GM12878 (cell line): Measurements from ENCODE around the gene ENDOU. TPM values are rescaled to one million over a fixed set of nuclear protein-coding genes. Genes with fewer than 3 reads are reported as not detected.

Source experiments
- ATAC-seq: fragments of 200-7000 bp; cut with Tn5 transposase; 3 replicates; pipeline ENCODE4 v1.9.1; 2020; ENCODE audit warnings: mild to moderate bottlenecking, moderate library complexity
- BruUV-seq: library from RNA; stranded (reverse); fragments of 400-500 nt; replicated peaks from 2 replicates; lab custom pipeline; 2021; lab: Mats Ljungman, UMichigan
- CTCF ChIA-PET: fragments of 300-600 bp; sonication (Branson Sonifier 250); formaldehyde crosslinking; extraction: SDS; loops from one replicate; lab custom pipeline; 2021; ENCODE audit warnings: inconsistent platforms; lab: Yijun Ruan, JAX
- POLR2A ChIA-PET: fragments of 350-600 bp; formaldehyde crosslinking; extraction: SDS; loops from one replicate; lab custom pipeline; 2021; ENCODE audit warnings: inconsistent platforms; lab: Charles Lee
- RAD21 ChIA-PET: fragments of 300-600 bp; sonication (Branson Sonifier 250); formaldehyde crosslinking; loops from one replicate; lab custom pipeline; 2023; ENCODE audit warnings: antibody characterized with exemption; ENCODE audit not compliant: unreplicated experiment; lab: Charles Lee
- SMC1A ChIA-PET: fragments of 300-600 bp; sonication (Branson Sonifier 250); formaldehyde crosslinking; loops from one replicate; lab custom pipeline; 2023; ENCODE audit not compliant: unreplicated experiment, uncharacterized antibody; lab: Charles Lee
- DNase-seq: peaks from one replicate; pipeline ENCODE4 v3.0.0-alpha.2; 2011; ENCODE audit warnings: low read depth, low spot score
- FAIRE-seq: peaks from 3 replicates; lab custom pipeline; 2011; peaks lifted over from hg19 to GRCh38; lab: Jason Lieb, UNC
- H2AFZ ChIP-seq: 2 replicates; pipeline ENCODE4 v1.6.0; 2011; ENCODE audit warnings: low read depth, low read length, control low read depth; ENCODE audit not compliant: control insufficient read depth
- H3K27ac ChIP-seq: 2 replicates; pipeline ENCODE4 v1.5.1; 2011; ENCODE audit warnings: control low read depth; ENCODE audit not compliant: control insufficient read depth, insufficient read depth
- H3K27me3 ChIP-seq, 2 experiments: replicated peaks in 1 of 2; 2 replicates each; pipeline versions ENCODE4 v1.6.0 to v1.6.1; 2011; ENCODE audit warnings: low read length in 1 of 2; ENCODE audit not compliant: control insufficient read depth in 2 of 2, insufficient read depth in 2 of 2
- H3K36me3 ChIP-seq, 2 experiments: 2 replicates each; pipeline ENCODE4 v1.5.1; 2011; ENCODE audit warnings: low read length in 1 of 2; ENCODE audit not compliant: control insufficient read depth in 2 of 2, insufficient read depth in 2 of 2
- H3K4me1 ChIP-seq: 2 replicates; pipeline ENCODE4 v1.6.1; 2011; ENCODE audit warnings: mild to moderate bottlenecking, low read length, moderate library complexity, mixed read lengths; ENCODE audit not compliant: control insufficient read depth, insufficient read depth
- H3K4me2 ChIP-seq: 2 replicates; pipeline ENCODE4 v1.6.0; 2011; ENCODE audit warnings: control low read depth; ENCODE audit not compliant: control insufficient read depth, insufficient read depth
- H3K4me3 ChIP-seq: fragments of 200-600 bp; sonication (generic); 2 replicates; pipeline ENCODE4 v1.5.1; 2016
- H3K79me2 ChIP-seq: 2 replicates; pipeline ENCODE4 v1.6.0; 2011; ENCODE audit warnings: low read length; ENCODE audit not compliant: control insufficient read depth, insufficient read depth
- H3K9ac ChIP-seq: 2 replicates; pipeline ENCODE4 v1.8.0; 2011; ENCODE audit warnings: low read length, control low read depth, mixed read lengths; ENCODE audit not compliant: control insufficient read depth, insufficient read depth
- H3K9me3 ChIP-seq: replicated peaks from 3 replicates; pipeline ENCODE4 v1.5.1; 2011; ENCODE audit warnings: mild to moderate bottlenecking, low read length; ENCODE audit not compliant: control insufficient read depth, insufficient read depth
- H4K20me1 ChIP-seq: 2 replicates; pipeline ENCODE4 v1.6.0; 2011; ENCODE audit not compliant: control insufficient read depth, insufficient read depth
- BRCA1 ChIP-seq: IDR thresholded peaks from 2 replicates; pipeline ENCODE4 v1.6.1; 2011; ENCODE audit warnings: low read depth, low read length, improper control_type of control experiment
- CEBPZ ChIP-seq: fragments of 150-350 bp; IDR thresholded peaks from 2 replicates; pipeline ENCODE4 v1.6.1; 2016; ENCODE audit warnings: low read depth, low read length
- CREB1 ChIP-seq: IDR thresholded peaks from 2 replicates; pipeline ENCODE4 v1.6.1; 2012; ENCODE audit warnings: low read depth, mild to moderate bottlenecking, inconsistent platforms
- E2F4 ChIP-seq: IDR thresholded peaks from 2 replicates; pipeline ENCODE4 v1.6.1; 2012; ENCODE audit warnings: low read depth, low read length, improper control_type of control experiment
- HDAC2 ChIP-seq: fragments of 200-600 bp; sonication (generic); IDR thresholded peaks from 2 replicates; pipeline ENCODE4 v1.6.1; 2017
- HDAC6 ChIP-seq: fragments of 200-600 bp; sonication (generic); IDR thresholded peaks from one replicate; pipeline ENCODE4 v1.8.0; 2017; ENCODE audit warnings: antibody characterized with exemption; ENCODE audit not compliant: unreplicated experiment
- KLF5 ChIP-seq: fragments of 450-650 bp; IDR thresholded peaks from 2 replicates; pipeline ENCODE4 v1.6.1; 2014; ENCODE audit warnings: mild to moderate bottlenecking; ENCODE audit not compliant: partially characterized antibody
- MTA3 ChIP-seq: IDR thresholded peaks from 2 replicates; pipeline ENCODE4 v1.6.1; 2012; ENCODE audit warnings: low read length, inconsistent platforms, borderline replicate concordance
- NFYA ChIP-seq: IDR thresholded peaks from 2 replicates; pipeline ENCODE4 v1.6.1; 2011; ENCODE audit warnings: low read depth, mild to moderate bottlenecking, low read length, improper control_type of control experiment, borderline replicate concordance
- NRF1 ChIP-seq: conservative IDR thresholded peaks from 2 replicates; pipeline ENCODE4 v1.6.1; 2011; ENCODE audit warnings: mild to moderate bottlenecking, low read depth, low read length, improper control_type of control experiment
- PAX5 ChIP-seq: IDR thresholded peaks from 2 replicates; pipeline ENCODE4 v1.6.1; 2011; ENCODE audit warnings: low read depth, low read length, borderline replicate concordance
- PAX8 ChIP-seq: fragments of 450-650 bp; IDR thresholded peaks from 2 replicates; pipeline ENCODE4 v1.6.1; 2017; ENCODE audit warnings: mild to moderate bottlenecking, moderate library complexity
- RAD21 ChIP-seq: IDR thresholded peaks from 2 replicates; pipeline ENCODE4 v1.6.1; 2011; ENCODE audit warnings: mild to moderate bottlenecking, low read depth, low read length, moderate library complexity; ENCODE audit not compliant: insufficient read depth
- RELA ChIP-seq: fragments of 450-650 bp; IDR thresholded peaks from 2 replicates; pipeline ENCODE4 v1.8.0; 2014; ENCODE audit warnings: borderline replicate concordance; ENCODE audit not compliant: partially characterized antibody
- TBL1XR1 ChIP-seq: IDR thresholded peaks from 2 replicates; pipeline ENCODE4 v1.6.1; 2012; ENCODE audit warnings: low read depth, low read length, improper control_type of control experiment
- ZBTB40 ChIP-seq: fragments of 450-650 bp; IDR thresholded peaks from 2 replicates; pipeline ENCODE4 v1.6.1; 2016; ENCODE audit warnings: mild to moderate bottlenecking, moderate library complexity, borderline replicate concordance
- WGBS: methylation state at CpG from one replicate; pipeline ENCODE4 v1.1.6; 2016; ENCODE audit warnings: low lambda C conversion rate; ENCODE audit not compliant: insufficient replicate concordance, insufficient coverage; ENCODE audit errors: missing lambda C conversion rate; 5-methylcytosine and 5-hydroxymethylcytosine counted together
- in situ Hi-C: fragments of 300-500 bp; cut with MboI; formaldehyde crosslinking; loops from 9 replicates; pipeline ENCODE4 v1.14.3; 2018; ENCODE audit warnings: mixed read lengths
- intact Hi-C: fragments of 100-400 bp; cut with micrococcal nuclease; formaldehyde crosslinking; loops from one replicate; pipeline ENCODE4 v1.14.2; 2022; ENCODE audit not compliant: unreplicated experiment
- polyA plus RNA-seq, 11 experiments: library from polyadenylated mRNA; depleted of rRNA in 4 of 11; unstranded in 6 of 11; stranded (reverse) in 5 of 11; fragments of >200 nt; fragmentation: Nextera tagmentation in 4 of 11; fragmentation: Illumina TruSeq in 1 of 11; extraction: Ambion mirVana in 4 of 11; extraction: Trizol in 1 of 11; gene quantifications; 1 replicate in 1 of 11; 2 replicates in 10 of 11; pipeline versions ENCODE4 v1.2.1 to v1.2.3, GENCODE V29; 2011 to 2016; ENCODE audit warnings: inconsistent platforms in 2 of 11, missing spikeins in 2 of 11, low read depth in 1 of 11
- total RNA-seq, 4 experiments: library from RNA; depleted of rRNA in 3 of 4; stranded (reverse); fragments of >200 nt in 3 of 4; fragmentation: Illumina TruSeq in 1 of 4; extraction: Trizol in 1 of 4; gene quantifications; 2 replicates each; pipeline versions ENCODE4 v1.2.1 to v1.2.3, GENCODE V29; 2013 to 2021

Gene ENDOU
- total and polyA plus RNA-seq, 10 of the 15 experiments (the other 5 are each of a cell fraction or from before 2014, with no cell fraction given), result 0.03 to 0.17 (median 0.10) TPM; not detected in 4

GRCh38 chr12:47733142-47733541 is 7.9 kb upstream of the ENDOU start (continued):
- TF ChIP-seq RAD21 (no peak), HDAC6 (no peak), CEBPZ (no peak), RELA (no peak)
- TF ChIP-seq, all 136 proteins: peak for 0

GRCh38 chr12:47732504-47732903 is 7.2 kb upstream of the ENDOU start:
- Histone ChIP-seq H2AFZ (no peak overlapping the region), H3K4me2 (no peak overlapping the region), H3K4me1 (no peaks in the 10 kb centered on the region), H3K36me3 (no peaks in the 10 kb centered on the region; a peak in 1 of 4 replicates), H3K79me2 (no peaks in the 10 kb centered on the region), H3K27me3 (no peaks in the 10 kb centered on the region), H3K9me3 (no peaks in the 10 kb centered on the region), H3K27ac (no peak overlapping the region), H4K20me1 (no peaks in the 10 kb centered on the region), H3K4me3 (no peak overlapping the region), H3K9ac (no peak overlapping the region)
- WGBS, result 89% methylated on average over 2 of the region's 2 CpGs
- ATAC-seq (no peak), DNase-seq (no peak), FAIRE-seq (no peak)
- RAD21 ChIA-PET, result interaction anchor here (0.7 to 2.0 kb wide), 3 partner anchors 9 to 34 kb away, joined by 3 to 6 read pairs (median 3); no protein-coding TSS in a partner anchor
- no TSS peak for BruUV-seq
- intact Hi-C loops, result no loop called here
- SMC1A ChIA-PET, result interaction anchor here (0.9 to 3.8 kb wide), 4 partner anchors 9 to 36 kb away, joined by 3 to 20 read pairs (median 4); no protein-coding TSS in a partner anchor
- CTCF ChIA-PET, result interaction anchor here (2.3 to 5.4 kb wide), 4 partner anchors 10 to 46 kb away, joined by 8 to 71 read pairs (median 31); no protein-coding TSS in a partner anchor
- in situ Hi-C loops, result no loop called here
- POLR2A ChIA-PET, result no interaction called here
- no peak for TF ChIP-seq CREB1
- no peak for TF ChIP-seq KLF5
- no peak for TF ChIP-seq E2F4
- no peak for TF ChIP-seq PAX8
- no peak for TF ChIP-seq HDAC2
- TF ChIP-seq MTA3, result no peak
- no peak for TF ChIP-seq ZBTB40
- no peak for TF ChIP-seq BRCA1
- TF ChIP-seq NFYA, result no peak
- no peak for TF ChIP-seq PAX5
- no peak for TF ChIP-seq NRF1
- no peak for TF ChIP-seq TBL1XR1
